K562 (cell line): ENCODE results near the gene TXLNA. TPM values are rescaled to one million over a fixed set of nuclear protein-coding genes. Genes with fewer than 3 reads are reported as not detected.

Source experiments
- ATAC-seq: fragments of 200-7000 bp; cut with Tn5 transposase; 3 replicates; pipeline ENCODE4 v1.9.1; 2020; ENCODE audit warnings: moderate library complexity
- BruUV-seq: library from RNA; stranded (reverse); fragments of 400-500 nt; replicated peaks from 2 replicates; lab custom pipeline; 2021; lab: Mats Ljungman, UMichigan
- CTCF ChIA-PET: fragments of 300-600 bp; formaldehyde crosslinking; extraction: SDS; loops from one replicate; lab custom pipeline; 2021; ENCODE audit warnings: low intra/inter-chr PET ratio; lab: Yijun Ruan, JAX
- POLR2A ChIA-PET: fragments of 300-600, 350-650 bp; sonication (Branson Sonifier 250); formaldehyde crosslinking; extraction: SDS; loops from one replicate; lab custom pipeline; 2021; ENCODE audit warnings: antibody characterized with exemption, inconsistent platforms; lab: Yijun Ruan, JAX
- DNase-seq, 4 experiments: peaks; one replicate each; pipeline versions ENCODE4 v3.0.0 to v3.0.0-alpha.2; 2011 to 2018; ENCODE audit warnings: low spot score in 3 of 4, mixed read lengths in 3 of 4; ENCODE audit errors: extremely low read depth in 1 of 4
- FAIRE-seq: peaks from 2 replicates; lab custom pipeline; 2011; peaks lifted over from hg19 to GRCh38; lab: Jason Lieb, UNC
- H2AFZ ChIP-seq: 2 replicates; pipeline ENCODE4 v1.6.0; 2011; ENCODE audit warnings: low read depth, low read length, control low read depth, inconsistent platforms
- H3K27ac ChIP-seq: fragments of 200-600 bp; 3 replicates; pipeline ENCODE4 v1.8.0; 2011; ENCODE audit warnings: low read depth, mild to moderate bottlenecking, control low read depth, inconsistent platforms, low read length, moderate library complexity, mixed read lengths; ENCODE audit errors: extremely low read depth
- H3K27me3 ChIP-seq, 2 experiments: fragments of 300-600 bp in 1 of 2; 2 replicates in 1 of 2; 3 replicates in 1 of 2; pipeline versions ENCODE4 v1.6.0 to v1.8.0; 2011; ENCODE audit warnings: inconsistent platforms in 2 of 2, low read length in 2 of 2, mild to moderate bottlenecking in 1 of 2, mixed read lengths in 1 of 2, moderate library complexity in 1 of 2; ENCODE audit not compliant: control insufficient read depth in 2 of 2, insufficient read depth in 2 of 2
- H3K36me3 ChIP-seq: fragments of 300-600 bp; 3 replicates; pipeline ENCODE4 v1.8.0; 2011; ENCODE audit warnings: mild to moderate bottlenecking, low read length, inconsistent platforms; ENCODE audit not compliant: control insufficient read depth, insufficient read depth
- H3K4me1 ChIP-seq, 2 experiments: fragments of 200-600 bp in 1 of 2; replicated peaks in 1 of 2; 2 replicates in 1 of 2; 3 replicates in 1 of 2; pipeline versions ENCODE4 v1.5.1 to v1.8.0; 2011; ENCODE audit warnings: inconsistent platforms in 2 of 2, low read length in 2 of 2, mild to moderate bottlenecking in 1 of 2, mixed read lengths in 1 of 2, moderate library complexity in 1 of 2; ENCODE audit not compliant: control insufficient read depth in 2 of 2, insufficient read depth in 2 of 2
- H3K4me2 ChIP-seq: 2 replicates; pipeline ENCODE4 v1.6.1; 2011; ENCODE audit warnings: low read length, control low read depth, inconsistent platforms, mixed read lengths; ENCODE audit not compliant: insufficient read depth
- H3K4me3 ChIP-seq: fragments of 200-600 bp; sonication (generic), shearing (Covaris generic); 2 replicates; pipeline ENCODE4 v1.5.1; 2016; ENCODE audit warnings: control low read depth, inconsistent platforms
- H3K79me2 ChIP-seq: fragments of 200-600 bp; 3 replicates; pipeline ENCODE4 v1.8.0; 2011; ENCODE audit warnings: low read length, inconsistent platforms; ENCODE audit not compliant: control insufficient read depth, insufficient read depth
- H3K9ac ChIP-seq, 2 experiments: 2 replicates each; pipeline versions ENCODE4 v1.6.0 to v1.6.1; 2011; ENCODE audit warnings: low read depth in 2 of 2, low read length in 2 of 2, control low read depth in 1 of 2, inconsistent platforms in 1 of 2, mild to moderate bottlenecking in 1 of 2, mixed read lengths in 1 of 2; ENCODE audit not compliant: insufficient read depth in 1 of 2
- H3K9me1 ChIP-seq: one replicate; pipeline ENCODE4 v1.6.0; 2011; ENCODE audit warnings: inconsistent platforms, mild to moderate bottlenecking, low read length, moderate library complexity; ENCODE audit not compliant: control insufficient read depth, insufficient read depth
- H3K9me3 ChIP-seq: replicated peaks from 2 replicates; pipeline ENCODE4 v1.5.1; 2011; ENCODE audit warnings: low read depth, low read length, inconsistent platforms; ENCODE audit not compliant: control insufficient read depth, insufficient read depth
- H4K20me1 ChIP-seq: replicated peaks from 2 replicates; pipeline ENCODE4 v1.6.1; 2011; ENCODE audit warnings: low read length, inconsistent platforms, mixed read lengths; ENCODE audit not compliant: control insufficient read depth, insufficient read depth
- TEAD2 ChIP-seq: fragments of 450-650 bp; IDR thresholded peaks from 2 replicates; pipeline ENCODE4 v1.6.1; 2016; ENCODE audit warnings: missing genetic modification characterization, control low read depth, missing compliant biosample characterization
- U2AF1 ChIP-seq: fragments of 200-400 bp; formaldehyde crosslinking; optimal IDR thresholded peaks from 2 replicates; pipeline ENCODE3; 2017; ENCODE audit warnings: mild to moderate bottlenecking, low read depth, low read length, moderate library complexity
- ZFX ChIP-seq: sonication (generic); formaldehyde crosslinking; IDR thresholded peaks from 2 replicates; pipeline ENCODE4 v1.8.0; 2022; ENCODE audit warnings: mild to moderate bottlenecking, missing genetic modification reagents, moderate library complexity
- ZNF384 ChIP-seq: IDR thresholded peaks from 2 replicates; pipeline ENCODE4 v1.6.1; 2012; ENCODE audit warnings: low read depth, low read length, improper control_type of control experiment
- WGBS: fragments of 100-300 bp; shearing (Covaris generic); methylation state at CpG from one replicate; pipeline ENCODE4 v1.1.6; 2016; ENCODE audit warnings: low coverage, mixed read lengths; ENCODE audit not compliant: insufficient coverage; ENCODE audit errors: missing lambda C conversion rate; 5-methylcytosine and 5-hydroxymethylcytosine counted together
- in situ Hi-C: fragments of 300-500 bp; cut with MboI; formaldehyde crosslinking; loops from 4 replicates; pipeline ENCODE4 v1.15.0; 2018; ENCODE audit warnings: inconsistent platforms, mixed read lengths
- intact Hi-C: fragments of 100-400 bp; cut with micrococcal nuclease; formaldehyde crosslinking; loops from 2 replicates; pipeline ENCODE4 v1.14.2; 2022
- polyA plus RNA-seq, 8 experiments: library from polyadenylated mRNA; depleted of rRNA in 4 of 8; stranded (reverse) in 5 of 8; unstranded in 3 of 8; fragments of >200 nt; fragmentation: Nextera tagmentation in 2 of 8; fragmentation: Illumina TruSeq in 1 of 8; extraction: Ambion mirVana in 2 of 8; extraction: Trizol in 1 of 8; gene quantifications; 2 replicates each; pipeline versions ENCODE4 v1.2.1 to v1.2.3, GENCODE V29; 2011 to 2014; ENCODE audit warnings: inconsistent platforms in 1 of 8, missing spikeins in 1 of 8
- total RNA-seq, 7 experiments: library from RNA; depleted of rRNA in 6 of 7; stranded (reverse); fragments of >200 nt in 6 of 7; fragmentation: Illumina TruSeq in 2 of 7; extraction: Trizol in 2 of 7; gene quantifications; 2 replicates each; pipeline versions ENCODE4 v1.2.1 to v1.2.3, GENCODE V29; 2011 to 2021; ENCODE audit warnings: low replicate concordance in 1 of 7
- TF ChIP-seq, protein P1 (sequence below): fragments of 450-650 bp; IDR thresholded peaks from 2 replicates; pipeline ENCODE4 v1.6.1; 2017; ENCODE audit warnings: antibody characterized with exemption

Gene TXLNA
- total and polyA plus RNA-seq, 9 of the 15 experiments (the other 6 are each of a cell fraction or from before 2014, with no cell fraction given) = 9.2 to 54.5 (median 39.3) TPM

DNA sequence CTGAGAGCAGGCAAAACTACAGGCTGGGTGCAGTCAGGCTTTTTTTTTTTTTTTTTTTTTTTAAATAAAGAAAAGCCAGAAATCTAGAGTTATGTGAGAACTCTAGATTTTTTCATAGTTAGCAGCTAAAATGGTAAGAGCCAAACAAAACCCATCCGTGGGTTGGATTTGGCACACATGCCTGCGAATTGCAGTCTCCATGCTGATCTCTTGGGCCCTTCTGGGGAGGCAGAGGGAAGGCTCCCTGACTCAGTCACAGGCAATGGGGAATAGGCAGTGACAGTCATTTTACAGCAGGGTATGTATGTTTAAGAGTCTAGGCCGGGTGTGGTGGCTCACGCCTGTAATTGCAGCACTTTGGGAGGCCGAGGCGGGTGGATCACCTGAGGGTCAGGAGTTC, 2.6 kb downstream of the TXLNA start:
- no peak for FAIRE-seq
- DNase-seq = no peak
- peak overlapping the region; percentile 83 to 97; a peak in 1 of 4 replicates for H3K9ac ChIP-seq
- no peaks in the 10 kb centered on the region for H3K27me3 ChIP-seq
- intact Hi-C loops (loop anchor here (5.0 to 10.0 kb wide), 2 partner anchors 55 to 167 kb away; partner anchors contain the start of gene KHDRBS1), in situ Hi-C loops (no loop called here)
- ChIA-PET POLR2A (interaction anchor here (0.6 to 11.6 kb wide), 10 partner anchors 8 to 92 kb away, joined by 3 to 201 read pairs (median 3); partner anchors contain the start of gene CCDC28B), CTCF (no interaction called here)
- H3K9me1 ChIP-seq = peaks cover 4% of the 10 kb centered on the region
- H3K9me3 ChIP-seq = no peaks in the 10 kb centered on the region
- peaks cover 59% of the 10 kb centered on the region for H3K36me3 ChIP-seq
- H3K27ac ChIP-seq = peak overlapping the region; percentile 89; the same call in 1 of the 3 replicates
- WGBS = 89% methylated on average over 6 of the region's 6 CpGs
- H3K79me2 ChIP-seq = peaks cover 69% of the 10 kb centered on the region
- ATAC-seq = no peak
- no peaks in the 10 kb centered on the region; the same call in 1 of the 2 replicates for H4K20me1 ChIP-seq
- TF ChIP-seq TEAD2 (tag) (no peak), ZFX (CRISPR knock-in tag) (0 out of 2 replicates have a peak, but pooled peaks have one; percentile 28), ZNF384 (peak; percentile 4; the same call in 1 of the 2 replicates), U2AF1 (no peak)
- TF ChIP-seq, protein P1, sequence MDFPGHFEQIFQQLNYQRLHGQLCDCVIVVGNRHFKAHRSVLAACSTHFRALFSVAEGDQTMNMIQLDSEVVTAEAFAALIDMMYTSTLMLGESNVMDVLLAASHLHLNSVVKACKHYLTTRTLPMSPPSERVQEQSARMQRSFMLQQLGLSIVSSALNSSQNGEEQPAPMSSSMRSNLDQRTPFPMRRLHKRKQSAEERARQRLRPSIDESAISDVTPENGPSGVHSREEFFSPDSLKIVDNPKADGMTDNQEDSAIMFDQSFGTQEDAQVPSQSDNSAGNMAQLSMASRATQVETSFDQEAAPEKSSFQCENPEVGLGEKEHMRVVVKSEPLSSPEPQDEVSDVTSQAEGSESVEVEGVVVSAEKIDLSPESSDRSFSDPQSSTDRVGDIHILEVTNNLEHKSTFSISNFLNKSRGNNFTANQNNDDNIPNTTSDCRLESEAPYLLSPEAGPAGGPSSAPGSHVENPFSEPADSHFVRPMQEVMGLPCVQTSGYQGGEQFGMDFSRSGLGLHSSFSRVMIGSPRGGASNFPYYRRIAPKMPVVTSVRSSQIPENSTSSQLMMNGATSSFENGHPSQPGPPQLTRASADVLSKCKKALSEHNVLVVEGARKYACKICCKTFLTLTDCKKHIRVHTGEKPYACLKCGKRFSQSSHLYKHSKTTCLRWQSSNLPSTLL = no peak
- peak overlapping the region; percentile 92 for H3K4me2 ChIP-seq
- peaks cover 28 to 30% of the 10 kb centered on the region in 2 experiments for H3K4me1 ChIP-seq
- BruUV-seq = no TSS peak
- H3K4me3 ChIP-seq = peak overlapping the region; percentile 77; the same call in 1 of the 2 replicates
- H2AFZ ChIP-seq = no peak overlapping the region
